Stimulated activated CD8-positive, alpha-beta memory T cell treated with anti-CD3 and anti-CD28 coated beads, Interleukin-7, amount 100 ng/mL, for 1 hour (primary cell): ENCODE measurements around the gene H2AZ2.
"Not testable (repeated sequence)": the region's sequence is repeated elsewhere in the genome, so short reads cannot be mapped to it uniquely, and the experiment has no call there.

ENCODE experiments used
- DNase-seq, 2 donors: peaks; one replicate each; pipeline ENCODE4 v3.0.0-alpha.2; 2020; ENCODE audit warnings: low read depth in 2 of 2

H2AZ2 gene

GRCh38 chr7:44847920-44848634, at the start of gene H2AZ2:
H2AZ2 (minus strand) TSS chr7:44848087; CDS start chr7:44847971, 116 bp downstream.
- DNase-seq, result peak; percentile 100

- DNase-seq, result no peak
These were observed 49.4 kb upstream of the H2AZ2 start for GRCh38 chr7:44897309-44897708.

DNA sequence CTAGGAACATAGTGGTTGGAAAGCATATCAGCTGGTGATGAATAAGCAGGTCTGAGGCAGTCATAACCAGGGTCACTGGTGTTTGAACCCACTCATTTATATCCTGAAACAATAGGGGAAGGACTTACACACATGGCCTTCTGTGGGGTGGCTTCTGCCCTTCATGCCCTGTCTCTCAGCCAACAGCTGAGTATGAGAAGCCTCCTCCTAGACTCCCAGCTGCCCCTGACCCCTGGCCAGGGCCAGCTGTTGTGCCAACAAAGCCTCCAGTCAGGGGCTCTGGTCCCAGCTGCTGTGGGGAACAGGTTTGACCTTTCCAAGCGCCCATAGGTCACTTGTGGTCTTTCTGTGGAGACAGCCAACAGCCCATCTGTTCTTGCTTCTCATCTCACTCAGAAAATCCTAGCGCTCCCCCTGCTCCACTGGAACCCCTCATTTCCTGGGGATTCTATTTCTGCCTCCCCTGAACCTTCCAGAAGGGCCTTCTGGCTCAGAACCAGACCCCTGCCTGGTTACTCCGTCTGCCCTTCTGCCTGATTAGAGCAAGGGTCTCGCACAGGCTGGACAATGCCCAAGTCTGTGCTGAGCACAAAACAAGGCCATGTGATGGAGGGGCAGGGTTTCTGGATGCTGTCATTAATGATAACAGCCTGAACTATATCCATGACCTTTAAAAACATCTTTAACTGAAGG, 47.1 kb upstream of the H2AZ2 start:
- no peak for DNase-seq

DNA sequence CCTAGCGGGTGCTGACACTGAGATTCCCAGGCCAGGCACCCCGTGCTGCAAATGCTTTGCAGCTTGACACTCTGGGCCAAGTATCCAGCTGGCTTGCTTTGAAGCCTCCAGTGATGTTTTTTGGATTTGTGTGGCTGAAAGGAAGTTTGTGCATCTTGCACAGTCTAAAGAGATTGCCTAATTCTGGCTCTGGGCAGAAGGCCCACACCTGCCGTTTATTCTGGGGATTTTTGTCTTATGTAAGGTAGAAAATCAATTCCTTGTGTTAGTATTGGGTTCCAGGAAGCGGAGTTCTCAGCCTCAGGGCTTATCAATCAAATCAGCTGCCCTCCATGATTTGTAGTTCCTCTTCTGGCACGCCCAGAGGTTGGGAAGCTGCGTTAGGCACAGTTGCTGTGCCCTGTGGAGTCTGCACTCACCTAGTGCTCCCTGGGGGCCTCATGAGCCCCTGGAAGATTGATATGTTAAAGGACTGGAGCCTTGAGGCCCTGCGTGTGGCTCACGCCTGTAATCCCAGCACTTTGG, 45.9 kb upstream of the H2AZ2 start:
- DNase-seq, result no peak

GRCh38 chr7:44891791-44892190, 43.9 kb upstream of the H2AZ2 start:
- no peak for DNase-seq

GRCh38 chr7:44891372-44891771, 43.5 kb upstream of the H2AZ2 start:
- DNase-seq, result no peak

- DNase-seq, result no peak
These were observed 41.3 kb upstream of the H2AZ2 start for GRCh38 chr7:44889086-44889781.

DNA sequence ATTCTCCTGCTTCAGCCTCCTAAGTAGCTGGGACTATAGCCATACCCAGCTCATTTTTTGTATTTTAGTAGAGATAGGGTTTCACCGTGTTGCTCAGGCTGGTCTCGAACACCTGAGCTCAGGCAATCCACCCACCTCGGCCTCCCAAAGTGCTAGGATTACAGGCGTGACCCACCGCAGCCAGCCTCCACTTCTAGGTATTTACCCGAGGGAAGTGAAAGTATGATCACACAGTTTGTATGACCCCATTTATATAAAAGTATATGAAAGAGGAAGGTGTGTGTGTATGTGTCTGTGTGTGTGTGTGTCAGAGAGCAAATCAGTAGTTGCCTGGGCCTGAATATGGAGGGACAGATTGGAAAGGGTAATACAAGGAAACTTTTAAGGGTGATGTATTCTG, 39.4 kb upstream of the H2AZ2 start:
- no peak for DNase-seq

DNA sequence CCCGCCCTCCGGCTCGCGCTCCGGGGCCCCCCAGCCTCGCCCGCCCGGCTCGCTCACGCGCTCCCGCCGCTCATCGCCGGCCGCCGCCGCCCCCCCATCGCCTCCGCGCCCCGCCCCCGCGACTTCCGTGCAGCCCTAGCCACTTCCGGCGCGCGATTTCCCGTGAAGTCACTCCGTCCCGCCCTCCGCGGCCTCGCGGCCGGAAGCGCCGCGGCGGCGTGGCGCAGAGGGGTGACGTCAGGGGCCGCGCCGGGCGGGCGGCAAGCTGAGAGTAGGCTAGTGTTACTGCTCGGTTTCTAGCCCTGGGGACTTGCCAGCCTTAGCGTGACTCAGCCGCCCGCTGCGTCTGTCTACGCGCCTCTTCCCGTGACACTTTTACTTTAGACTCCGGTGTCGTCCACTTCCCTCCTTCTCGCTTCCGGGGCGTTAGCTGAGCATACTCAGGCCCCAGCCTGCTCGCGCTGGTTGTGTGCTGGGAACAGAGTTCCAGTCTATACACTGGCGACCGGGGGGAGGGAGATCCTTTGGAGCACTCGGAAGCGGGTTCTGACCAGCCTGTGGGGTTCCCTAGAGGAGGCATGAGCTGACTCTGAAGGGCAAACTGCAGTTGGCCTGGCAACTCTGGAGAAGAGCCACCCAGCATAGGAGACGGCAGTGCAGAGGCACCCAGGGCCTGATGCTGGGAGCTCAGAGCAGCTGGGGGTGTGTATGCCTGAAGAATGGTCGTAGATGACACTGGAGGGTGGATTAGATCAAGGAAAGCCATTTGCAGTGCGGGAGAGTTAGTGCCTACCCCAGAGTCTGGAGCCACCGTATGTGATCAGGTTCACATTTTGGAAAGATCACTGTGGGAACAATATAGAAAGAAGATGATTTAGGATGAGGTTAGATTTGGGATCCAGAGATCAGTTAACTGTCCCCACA, 37.8 kb upstream of the H2AZ2 start, which contains the start of gene PURB:
TSS of gene PURB (minus strand) at position 137 of the 924 bp plus-strand sequence. CDS start 182 bp downstream, outside the sequence.
- peak; percentile 97 for DNase-seq

GRCh38 chr7:44884621-44885393, 36.9 kb upstream of the H2AZ2 start:
- peak in 1 of 2 donors; percentile 20 for DNase-seq

DNA sequence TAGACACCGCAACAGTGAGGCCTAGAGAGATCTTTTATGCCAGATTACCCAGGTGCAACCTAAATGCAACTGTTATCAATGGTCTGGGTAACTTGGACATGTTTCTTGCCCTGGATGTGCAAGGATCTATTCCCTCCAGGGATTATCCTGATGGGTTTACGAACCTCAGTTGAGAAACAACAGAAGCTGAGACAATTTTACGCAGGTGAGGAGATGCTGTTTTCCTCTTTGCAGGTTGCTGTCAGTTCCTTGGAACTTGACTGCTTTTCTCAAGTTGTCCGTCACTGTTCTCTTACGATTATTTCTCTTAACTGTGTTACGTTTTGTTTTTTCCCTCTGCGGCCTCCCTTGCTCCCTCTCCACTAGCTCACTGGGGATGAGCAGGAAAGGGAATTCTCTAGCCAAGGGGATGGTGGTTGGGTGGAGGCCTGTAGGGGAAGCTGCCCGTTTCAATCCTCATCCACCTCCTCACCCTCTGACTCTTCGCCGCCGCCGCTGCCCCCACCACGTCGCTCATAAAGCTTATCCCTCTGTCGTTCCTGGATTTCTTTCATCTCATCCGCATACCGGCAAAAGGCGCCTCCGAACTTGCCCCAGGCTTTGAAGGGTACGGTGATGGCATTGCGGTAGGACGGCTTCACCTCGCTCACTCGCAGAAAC, 36.2 kb upstream of the H2AZ2 start:
- no peak for DNase-seq

DNA sequence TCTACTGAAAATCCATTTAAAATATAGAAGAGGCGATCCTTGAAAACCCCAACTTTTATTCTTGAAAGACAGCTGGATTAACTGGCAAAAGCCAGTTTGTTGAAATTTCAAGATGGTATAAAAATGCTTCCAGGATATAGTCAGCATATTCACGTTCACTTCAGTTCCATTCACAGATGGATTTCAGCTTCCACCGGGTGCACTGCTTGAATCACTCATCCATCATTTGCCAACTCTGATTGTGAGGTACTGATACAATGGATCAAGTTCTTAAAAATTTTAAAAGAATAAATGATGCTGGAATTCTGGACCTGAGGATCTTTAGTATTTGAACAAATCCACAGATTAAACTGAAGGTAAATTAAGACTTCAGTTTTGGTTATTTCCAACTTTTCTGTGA, 35.0 kb upstream of the H2AZ2 start:
- no peak for DNase-seq

- DNase-seq, result no peak
These were observed 33.7 kb upstream of the H2AZ2 start for GRCh38 chr7:44881610-44882009.

DNA sequence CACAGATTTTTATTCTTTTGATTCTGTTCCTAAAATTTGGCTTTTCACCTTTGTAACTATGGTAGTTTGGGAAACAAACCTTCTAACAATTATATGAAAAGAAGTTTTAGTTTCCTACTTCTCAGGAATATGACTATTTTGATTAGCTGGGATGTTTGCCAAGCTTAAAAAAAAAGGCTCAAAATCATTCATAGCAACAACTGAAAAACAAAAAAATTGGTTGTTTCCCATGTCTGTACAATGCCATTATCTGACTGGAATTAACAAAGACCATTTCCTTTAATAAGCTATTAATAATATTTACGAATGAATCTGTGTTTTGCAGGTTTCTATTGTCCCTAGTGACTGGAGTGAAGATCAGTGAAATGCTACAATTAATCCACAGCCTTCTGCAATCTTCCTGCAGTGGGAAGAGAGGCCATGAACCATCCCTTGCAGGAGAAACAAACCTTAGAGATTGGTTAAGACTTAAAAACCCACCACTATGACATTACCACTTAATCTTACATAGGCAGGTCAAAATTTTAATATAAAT, 33.2 kb upstream of the H2AZ2 start:
- DNase-seq, result no peak

- no peak for DNase-seq
These were observed 32.6 kb upstream of the H2AZ2 start for GRCh38 chr7:44880317-44881018.

DNA sequence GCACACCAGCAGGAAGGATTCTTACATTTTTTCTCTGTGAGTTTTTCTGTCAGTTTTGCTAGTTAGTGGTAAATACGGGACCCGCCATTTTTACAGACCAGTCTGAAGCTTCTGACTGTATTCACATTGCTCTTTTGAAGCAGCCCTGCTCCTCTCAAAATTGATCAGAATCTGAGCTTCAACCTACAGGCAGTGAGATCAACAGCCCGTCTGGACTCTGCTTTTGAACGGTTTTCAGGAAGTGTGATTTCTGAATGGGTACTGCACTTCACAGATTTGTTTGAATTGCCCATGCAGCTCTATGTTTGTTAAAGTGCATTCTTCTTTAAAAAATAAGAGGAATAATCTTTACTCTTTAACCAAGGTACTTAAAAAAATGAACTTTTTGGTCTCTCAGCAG, 28.5 kb upstream of the H2AZ2 start:
- no peak for DNase-seq

DNA sequence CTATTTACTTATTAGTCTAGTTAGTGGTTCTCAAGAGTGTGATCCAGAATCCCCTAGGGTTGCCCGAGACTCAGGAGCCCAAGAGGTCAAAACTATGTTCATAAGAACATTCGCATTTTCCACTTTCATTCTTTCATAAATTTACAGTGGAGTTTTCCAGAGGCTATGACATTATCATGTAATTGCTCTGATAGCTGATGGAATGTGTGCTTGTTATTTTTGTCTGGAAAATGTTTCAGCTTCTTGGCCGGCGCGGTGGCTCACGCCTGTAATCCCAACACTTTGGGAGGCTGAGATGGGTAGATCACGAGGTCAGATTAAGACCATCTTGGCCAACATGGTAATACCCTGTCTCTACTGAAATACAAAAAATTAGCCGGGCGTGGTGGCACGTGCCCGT, 27.4 kb upstream of the H2AZ2 start:
- no peak for DNase-seq

DNA sequence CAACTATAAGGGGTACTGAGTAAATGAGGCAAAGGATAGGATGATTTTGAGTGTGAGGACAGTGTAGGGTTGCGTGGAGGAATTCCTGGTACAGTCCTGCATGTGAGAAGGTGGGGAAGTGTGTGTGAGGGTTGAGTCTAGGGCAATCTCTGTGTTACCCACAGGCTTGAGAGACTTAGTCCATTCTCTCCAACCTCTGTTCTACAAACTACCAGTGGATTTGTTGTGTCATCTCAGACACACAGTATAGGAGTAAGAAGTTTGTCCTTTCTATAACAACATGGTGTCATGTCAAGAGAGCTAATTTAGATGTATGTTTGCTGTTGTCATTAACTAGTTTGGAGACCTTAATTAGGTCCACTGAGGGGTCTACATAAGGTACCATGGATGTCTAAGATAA, 24.9 kb upstream of the H2AZ2 start:
- DNase-seq, result no peak

DNA sequence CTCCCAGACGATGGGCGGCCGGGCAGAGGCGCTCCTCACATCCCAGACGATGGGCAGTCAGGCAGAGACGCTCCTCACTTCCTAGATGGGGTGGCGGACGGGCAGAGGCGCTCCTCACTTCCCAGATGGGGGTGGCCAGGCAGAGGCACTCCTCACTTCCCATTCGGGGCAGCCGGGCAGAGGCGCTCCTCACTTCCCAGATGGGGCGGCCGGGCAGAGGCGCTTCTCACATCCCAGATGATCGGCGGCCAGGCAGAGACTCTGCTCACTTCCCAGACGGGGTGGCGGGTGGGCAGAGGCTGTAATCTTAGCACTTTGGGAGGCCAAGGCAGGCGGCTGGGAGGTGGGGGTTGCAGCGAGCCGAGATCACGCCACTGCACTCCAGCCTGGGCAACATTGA, 24.0 kb upstream of the H2AZ2 start:
- DNase-seq, result not testable (repeated sequence)
